ENCODE measurements around the gene PRKCE. TPM values are rescaled to one million over a fixed set of nuclear protein-coding genes. Genes with fewer than 3 reads are reported as not detected.

The PRKCE gene
- total RNA-seq, 1 experiment from 2014 or later, result 17.7 TPM

DNA sequence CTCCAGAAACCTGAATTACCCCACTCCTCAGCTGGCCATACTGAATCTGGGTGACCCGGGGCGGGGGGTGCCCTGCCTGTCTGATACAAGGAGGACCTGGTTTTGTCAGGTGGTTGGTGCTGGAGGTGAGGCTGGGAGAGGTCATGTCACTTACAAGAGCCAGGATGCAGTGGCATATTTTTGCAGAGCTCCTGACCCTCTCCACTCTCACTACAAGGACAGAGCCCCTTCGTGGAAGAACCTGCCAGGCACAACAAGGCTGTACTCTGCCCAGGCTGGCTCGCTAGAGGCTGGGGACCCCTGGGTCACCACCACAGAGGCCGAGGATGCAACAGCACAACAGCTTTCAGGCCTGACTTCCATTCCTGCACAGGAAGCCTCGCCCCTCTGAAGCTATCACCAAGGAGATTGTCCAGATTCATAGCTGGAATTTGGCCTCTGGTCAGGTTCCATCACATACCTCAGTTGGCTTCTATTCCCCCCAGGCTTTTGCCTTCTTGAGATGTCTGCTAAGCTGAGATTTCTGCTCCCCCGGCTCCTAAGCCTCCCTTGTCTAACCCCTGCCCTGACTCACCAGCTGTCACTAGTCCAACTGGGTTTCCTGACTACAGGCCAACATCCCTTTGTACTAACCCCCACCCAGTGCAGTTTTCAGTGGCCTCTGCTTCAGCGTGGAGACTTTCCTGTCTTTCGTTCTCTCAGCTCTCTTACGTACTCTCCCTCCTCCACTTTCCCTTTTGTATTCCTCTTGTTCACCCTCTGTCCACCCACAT, 513.2 kb downstream of the PRKCE start:
- peak; percentile 90 for DNase-seq (ENCODE audit: low spot score)

DNA sequence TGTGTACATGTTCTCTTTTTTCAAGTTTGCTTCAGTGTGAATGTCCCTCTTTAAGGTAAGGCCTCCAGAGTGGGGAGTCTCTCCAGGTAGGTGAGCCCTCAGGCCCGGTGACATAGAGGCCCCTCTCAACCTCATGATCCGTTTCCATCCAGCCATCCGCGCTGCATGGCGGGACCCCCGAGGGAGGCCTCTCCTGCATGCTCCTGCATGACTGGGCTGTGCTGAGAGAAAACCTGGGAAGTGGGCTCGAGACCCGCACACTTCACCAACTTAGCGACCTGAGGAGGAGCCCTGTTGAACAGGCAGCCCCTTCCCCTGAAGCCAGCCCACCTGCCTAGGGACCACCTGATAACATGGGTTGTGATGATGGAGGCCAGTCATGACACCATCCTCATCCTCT, 514.4 kb downstream of the PRKCE start:
- no peak for DNase-seq (ENCODE audit: low spot score)

DNA sequence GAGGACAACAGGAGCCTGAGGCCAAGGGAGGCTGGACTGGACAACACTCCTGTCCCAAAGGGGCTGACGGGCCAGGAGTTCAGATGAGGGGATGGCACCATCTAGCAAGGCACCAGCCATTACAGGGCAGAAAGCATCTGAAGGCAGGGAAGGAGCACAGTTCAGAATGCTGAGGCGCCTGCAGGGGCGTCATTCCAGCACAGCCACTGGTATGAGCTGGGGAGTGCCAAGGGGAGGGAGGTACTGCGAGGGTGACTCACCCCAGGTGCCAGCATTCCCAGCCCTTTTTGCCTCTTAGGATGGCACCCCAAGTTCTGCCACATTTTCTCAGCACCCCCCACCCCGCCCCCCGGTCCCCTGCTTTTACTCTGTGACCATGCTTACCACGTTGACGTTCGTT, 515.9 kb downstream of the PRKCE start:
- DNase-seq (ENCODE audit: low spot score), result peak; percentile 65

DNA sequence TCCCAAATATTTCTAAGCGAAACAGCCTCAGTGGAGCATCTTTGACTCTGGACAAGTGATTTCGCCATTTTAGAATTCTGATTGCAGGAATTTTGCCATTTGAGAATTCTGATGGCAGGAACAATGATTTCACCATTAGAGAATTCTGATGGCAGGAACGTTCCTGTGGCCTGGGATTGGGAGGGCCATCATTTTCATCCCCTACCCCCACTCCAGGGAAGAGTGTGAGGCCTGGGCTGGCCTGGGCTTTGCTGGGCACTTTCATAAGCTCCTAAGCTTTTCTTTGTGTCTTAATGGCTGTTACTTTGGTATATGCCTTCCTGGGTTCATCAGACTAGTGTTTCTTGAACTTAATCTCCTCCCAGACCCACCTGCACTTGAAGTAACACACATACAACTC, 516.4 kb downstream of the PRKCE start:
- no peak for DNase-seq (ENCODE audit: low spot score)

DNA sequence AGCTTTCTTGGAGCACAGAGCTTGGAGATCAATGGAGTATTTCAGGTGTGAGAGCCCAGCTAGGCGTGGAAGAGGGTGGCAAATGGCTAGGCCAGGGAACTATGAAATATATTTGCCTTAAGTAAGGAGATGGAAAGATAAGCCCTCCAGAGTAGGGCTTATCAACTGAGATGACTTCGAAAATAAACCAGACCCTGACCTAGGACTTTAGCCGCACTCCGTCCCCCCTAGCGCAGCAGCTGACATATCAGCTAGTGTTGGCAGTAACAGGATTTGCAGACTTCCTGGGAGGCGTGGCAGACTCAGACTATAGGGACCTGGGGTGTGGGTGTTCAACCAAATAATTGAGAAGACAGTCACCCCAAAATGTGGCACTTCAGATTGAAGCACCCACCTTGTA, 518.0 kb downstream of the PRKCE start:
- DNase-seq (ENCODE audit: low spot score), result no peak

DNA sequence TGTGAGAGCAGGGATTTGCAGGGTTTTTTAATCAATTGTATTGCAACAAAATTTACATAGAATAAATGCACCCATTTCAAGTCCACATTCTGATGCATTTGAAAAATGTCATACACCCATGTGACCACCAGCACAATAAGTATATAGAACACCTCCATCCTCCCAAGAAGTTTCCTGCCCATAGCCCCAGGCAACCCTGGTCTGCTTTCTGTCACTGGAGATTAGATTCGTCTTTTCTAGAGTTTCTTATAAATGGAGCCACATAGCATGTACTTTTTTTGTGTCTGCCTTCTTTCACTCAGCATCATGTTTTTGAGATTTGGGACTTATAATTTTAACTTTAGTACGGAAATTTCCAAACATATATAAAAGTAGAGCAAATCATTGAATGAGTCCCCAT, 518.6 kb downstream of the PRKCE start:
- no peak for DNase-seq (ENCODE audit: low spot score)

DNA sequence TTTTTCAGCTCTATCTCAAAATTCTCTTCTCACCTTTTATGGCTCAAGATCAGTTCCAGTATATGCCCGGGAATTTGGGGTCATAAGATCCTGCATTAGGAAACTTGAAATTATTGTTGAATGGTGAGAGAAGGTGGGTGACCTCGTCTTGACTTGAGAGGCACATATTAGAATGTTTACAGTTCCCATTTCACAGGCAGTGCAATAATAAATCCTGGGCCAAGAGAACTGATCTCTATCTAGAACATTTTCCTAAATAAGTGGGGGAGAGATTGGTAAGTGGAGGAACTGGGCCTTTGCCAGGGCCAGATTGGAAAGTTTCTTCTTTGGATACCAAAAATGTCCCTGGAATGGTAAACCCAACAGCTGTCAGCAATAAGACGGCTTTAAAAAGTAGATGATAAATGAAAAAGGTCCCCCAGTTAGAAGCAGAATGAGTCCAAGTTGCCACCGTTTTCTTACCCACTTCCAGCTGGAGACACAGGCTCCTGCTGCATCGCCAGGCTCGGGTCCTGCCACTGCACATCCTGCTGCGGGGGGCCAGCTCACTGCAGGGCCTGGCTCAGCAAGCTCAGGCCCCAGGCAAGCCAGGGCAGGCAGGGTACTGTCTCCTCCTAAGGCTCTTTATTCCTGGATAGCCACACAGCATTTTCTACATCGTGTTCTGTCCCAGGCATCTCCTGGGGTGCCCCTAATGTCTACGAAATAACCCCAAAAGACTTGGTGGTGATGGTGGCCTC, 519.3 kb downstream of the PRKCE start:
- DNase-seq (ENCODE audit: low spot score), result no peak

DNA sequence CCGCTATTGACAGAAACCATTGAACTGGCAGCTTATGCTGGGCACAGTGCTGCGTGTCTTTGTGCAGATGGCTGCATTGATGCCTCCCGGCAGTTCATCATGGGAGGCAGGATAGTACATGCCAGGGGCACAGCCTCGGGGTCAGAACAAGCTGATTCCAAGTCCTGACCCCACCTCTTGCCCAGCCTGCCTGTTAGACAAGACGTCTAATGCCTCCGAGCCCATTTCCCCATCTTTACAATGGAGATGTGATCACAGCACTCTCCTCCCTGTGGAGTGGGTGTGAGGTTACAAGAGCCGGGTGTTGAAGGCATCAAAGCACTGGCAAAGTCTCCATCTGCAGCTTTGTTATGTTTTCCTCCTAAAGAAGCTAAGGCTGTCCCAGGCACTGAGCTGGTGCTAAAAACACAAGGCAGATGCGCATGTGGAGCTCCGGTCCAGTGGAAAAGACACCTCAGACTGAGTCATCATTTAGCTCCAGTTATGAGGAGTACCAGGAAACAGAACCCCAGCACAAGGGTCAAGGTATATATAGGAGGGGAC, 520.0 kb downstream of the PRKCE start:
- DNase-seq (ENCODE audit: low spot score), result peak; percentile 75

DNA sequence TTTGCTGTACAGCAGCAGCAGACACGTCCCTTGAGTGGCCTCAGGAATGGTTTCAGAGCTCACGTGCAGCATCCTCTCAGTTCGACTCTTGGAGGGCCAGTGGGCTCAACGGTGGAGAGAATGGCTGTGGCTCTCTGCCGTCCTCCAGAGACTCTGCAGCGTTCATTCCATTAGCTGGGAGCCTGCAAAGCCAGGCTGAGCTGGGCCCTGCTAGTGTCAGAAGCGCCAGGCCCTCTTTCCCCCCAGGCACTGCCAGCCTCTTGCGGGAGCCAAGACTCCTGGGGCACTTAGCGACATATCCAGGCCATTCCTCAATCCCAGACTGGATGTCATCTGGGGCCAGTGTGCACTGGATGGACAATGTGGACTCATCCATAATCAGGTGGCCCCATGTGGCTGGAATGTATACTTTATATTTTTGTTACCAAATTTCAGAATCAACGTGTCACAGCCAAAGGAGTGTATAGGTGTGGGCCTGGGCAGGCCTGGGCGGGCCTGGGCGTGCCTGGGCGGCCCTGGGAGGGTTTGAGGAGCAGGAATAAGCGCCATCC, 520.6 kb downstream of the PRKCE start:
- no peak for DNase-seq (ENCODE audit: low spot score)

DNA sequence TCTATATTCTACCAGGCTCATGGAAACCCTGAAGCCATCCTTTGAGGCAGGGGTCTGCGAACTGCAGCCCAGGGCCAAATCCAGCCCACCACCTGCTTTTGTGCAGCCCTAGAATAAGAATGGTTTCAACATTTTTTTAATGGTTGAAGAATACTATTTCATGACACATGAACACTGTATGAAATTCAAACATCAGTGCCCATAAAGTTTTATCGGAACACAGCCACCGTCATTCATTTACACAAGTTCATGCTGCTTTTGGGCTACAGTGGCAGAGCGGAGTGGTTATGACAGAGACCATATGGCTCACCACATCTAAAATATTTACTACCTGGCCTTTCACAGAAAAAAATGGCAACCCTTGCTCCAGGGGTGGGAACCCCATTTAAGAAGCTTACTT, 521.6 kb downstream of the PRKCE start:
- DNase-seq (ENCODE audit: low spot score), result no peak

DNA sequence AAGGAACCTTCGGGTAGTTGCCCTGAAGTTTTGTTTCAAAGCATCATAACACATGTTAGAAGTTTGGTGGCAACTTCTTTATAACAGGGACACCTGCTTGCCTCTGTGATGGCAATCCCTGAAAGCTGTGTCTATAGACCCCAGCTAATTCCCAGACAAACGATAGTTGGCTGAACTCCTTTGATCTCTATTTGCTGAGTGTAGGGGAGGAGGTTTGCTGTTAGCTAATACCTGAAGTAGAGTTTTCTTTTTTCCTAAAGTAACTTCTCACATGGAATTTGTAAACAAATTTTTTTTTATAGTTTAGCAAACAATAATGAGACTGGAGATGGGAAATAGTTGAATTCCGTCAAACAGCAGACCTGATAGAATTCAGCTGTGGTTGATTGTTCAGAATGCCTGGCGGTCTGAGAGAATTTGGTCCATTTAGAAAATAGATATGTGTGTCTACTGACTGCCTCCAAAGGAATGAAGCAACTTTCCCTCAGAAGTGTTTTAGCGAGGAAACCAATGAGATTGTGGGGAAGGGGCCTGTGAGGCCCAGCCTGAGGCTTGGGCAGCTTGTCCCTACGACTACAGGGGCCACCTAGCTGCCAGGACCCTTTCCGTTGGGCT, 522.3 kb downstream of the PRKCE start:
- no peak for DNase-seq (ENCODE audit: low spot score)

DNA sequence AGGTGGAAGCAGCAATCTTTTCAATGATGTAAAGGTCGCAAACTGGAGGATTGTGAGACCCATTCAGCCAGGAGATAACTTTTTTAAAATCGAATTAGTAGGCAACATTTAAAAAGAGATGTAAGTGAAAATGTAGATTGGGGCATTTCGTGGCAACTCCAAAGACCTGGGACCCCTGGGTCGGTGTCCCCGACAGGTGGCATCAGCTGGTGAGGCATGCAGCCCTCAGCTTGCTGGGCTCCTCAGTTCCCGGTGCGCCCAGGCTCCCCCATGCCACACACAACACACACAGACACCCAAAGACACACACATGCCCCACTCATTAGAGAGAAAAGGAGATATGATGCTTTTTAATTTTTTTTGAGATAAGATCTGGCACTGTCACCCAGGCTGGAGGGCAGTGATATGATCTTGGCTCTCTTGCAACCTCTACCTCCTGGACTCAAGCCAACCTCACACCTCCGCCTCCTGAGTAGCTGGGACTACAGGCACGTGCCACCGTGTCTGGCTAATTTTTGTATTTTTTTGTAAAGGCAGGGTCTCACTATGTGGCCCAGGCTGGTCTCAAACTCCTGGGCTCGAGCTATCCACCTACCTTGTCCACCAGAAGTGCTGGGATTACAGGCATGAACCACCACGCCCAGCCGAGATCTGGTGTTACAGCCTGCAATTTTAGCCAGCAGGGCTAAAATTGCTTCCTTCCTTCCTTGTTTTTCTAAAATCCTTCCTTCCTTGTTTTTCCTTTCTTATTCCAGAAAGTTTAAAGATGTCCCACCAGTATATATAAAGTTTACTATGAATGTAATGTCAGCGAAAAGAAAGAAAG, 523.1 kb downstream of the PRKCE start:
- DNase-seq (ENCODE audit: low spot score), result no peak

DNA sequence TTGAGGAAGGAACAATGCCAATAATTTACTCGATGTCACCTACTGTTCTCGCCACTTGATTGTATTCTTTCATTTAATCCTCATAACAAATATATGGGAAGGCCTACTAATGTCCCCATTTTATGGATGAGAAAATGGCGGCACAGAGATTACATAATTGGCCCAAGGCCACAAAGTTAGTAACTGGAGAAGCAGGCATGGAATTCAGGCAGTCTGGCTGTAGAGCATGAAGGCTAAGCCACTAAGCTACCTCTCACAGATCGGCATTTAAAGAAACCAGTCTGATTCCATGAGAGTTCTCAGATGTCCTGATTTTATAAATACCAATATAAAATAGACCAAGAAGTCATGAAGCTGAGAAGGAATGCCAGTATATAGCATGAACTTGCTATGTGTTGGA, 523.9 kb downstream of the PRKCE start:
- peak; percentile 51 for DNase-seq (ENCODE audit: low spot score)

DNA sequence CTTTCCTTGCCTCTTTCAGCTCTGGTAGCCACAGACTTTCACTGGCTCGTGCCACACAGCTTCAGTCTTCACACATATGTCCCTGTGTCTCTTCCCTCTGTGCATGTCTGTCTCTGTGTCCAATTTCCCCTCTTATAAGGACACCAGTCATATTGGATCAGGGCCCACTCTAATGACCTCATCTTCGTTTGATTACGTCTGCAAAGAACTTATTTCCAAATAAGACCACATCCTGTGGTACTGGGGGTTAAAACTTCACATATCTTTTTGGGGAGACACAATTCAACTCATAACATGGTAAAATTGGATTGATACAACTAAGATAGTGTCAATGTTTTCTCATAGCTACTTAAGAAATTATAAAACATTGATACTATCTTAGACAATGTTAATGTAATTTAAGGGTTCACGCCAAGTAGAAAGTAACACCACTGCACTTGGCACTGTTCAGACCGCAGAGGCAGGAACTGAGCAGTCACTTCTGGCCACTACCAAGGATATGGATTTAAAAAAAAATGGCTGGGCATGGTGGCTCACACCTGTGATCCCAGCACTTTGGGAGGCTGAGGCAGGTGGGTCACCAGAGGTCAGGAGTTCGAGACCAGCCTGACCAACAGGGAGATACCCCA, 526.1 kb downstream of the PRKCE start:
- DNase-seq (ENCODE audit: low spot score), result no peak

DNA sequence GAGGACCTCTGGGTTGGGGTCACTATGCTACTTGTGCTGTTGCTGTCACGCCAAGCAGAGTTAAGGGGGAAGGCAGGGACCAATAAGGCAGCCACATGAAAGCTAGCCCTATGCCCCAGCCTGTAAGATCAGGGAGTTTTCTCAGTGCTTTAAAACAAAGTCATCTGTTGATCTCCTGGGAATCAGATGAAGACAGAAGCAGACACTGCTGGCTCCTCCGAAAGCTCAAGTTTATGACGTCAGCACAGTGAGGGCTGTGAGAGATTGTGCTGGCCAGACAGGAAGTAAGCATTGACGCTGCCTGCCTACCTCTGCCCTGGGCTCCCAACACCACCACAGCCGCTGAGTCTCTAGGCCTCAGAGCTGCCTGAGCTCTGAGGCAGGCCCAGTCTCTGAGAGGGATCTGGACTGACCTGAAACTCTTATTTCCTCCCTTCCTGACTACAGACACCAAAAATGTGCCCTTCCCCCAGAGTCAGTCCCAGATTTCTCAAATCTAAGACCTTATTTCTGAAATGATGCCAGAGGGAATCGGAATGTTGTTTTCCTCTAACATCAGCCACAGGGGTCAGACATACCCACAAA, 527.7 kb downstream of the PRKCE start:
- DNase-seq (ENCODE audit: low spot score), result peak; percentile 50

DNA sequence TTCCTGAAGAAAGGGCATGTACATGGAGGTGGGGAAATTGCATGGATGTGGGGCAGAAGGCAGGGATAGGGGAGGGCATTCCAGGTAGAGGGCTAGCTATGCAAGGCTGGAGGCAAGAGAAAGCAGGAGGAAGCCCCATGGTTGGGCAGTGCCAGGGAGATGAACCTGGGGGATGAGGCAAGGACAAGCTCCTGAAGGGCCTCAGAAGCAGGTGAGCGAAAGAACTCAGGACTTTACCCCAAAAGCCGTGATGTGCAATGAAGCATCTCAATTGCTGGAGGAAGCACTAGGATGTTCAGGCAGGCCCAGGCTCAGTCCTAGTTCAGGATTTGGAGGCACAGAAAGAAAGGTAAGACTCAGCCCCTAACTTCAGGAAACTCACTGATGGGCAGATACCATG, 528.7 kb downstream of the PRKCE start:
- no peak for DNase-seq (ENCODE audit: low spot score)

DNA sequence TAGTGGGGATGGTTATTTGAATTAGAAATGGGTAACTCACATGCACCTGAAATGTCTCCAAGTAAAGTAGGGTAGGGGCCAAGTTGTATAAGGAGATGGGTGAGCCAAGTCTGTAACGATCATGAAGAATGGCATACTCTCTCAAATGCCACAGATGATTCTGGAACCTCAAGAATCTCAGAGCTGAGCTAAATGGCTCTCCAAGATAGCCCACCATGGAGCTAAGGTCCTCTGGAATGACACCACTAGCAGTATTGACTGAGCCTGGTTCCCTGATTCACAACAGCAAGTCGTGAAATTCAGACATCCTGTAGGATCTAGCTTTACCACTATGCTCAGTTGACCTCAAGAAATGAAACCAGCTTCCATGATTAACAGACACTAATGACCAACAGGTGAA, 529.8 kb downstream of the PRKCE start:
- DNase-seq (ENCODE audit: low spot score), result no peak

DNA sequence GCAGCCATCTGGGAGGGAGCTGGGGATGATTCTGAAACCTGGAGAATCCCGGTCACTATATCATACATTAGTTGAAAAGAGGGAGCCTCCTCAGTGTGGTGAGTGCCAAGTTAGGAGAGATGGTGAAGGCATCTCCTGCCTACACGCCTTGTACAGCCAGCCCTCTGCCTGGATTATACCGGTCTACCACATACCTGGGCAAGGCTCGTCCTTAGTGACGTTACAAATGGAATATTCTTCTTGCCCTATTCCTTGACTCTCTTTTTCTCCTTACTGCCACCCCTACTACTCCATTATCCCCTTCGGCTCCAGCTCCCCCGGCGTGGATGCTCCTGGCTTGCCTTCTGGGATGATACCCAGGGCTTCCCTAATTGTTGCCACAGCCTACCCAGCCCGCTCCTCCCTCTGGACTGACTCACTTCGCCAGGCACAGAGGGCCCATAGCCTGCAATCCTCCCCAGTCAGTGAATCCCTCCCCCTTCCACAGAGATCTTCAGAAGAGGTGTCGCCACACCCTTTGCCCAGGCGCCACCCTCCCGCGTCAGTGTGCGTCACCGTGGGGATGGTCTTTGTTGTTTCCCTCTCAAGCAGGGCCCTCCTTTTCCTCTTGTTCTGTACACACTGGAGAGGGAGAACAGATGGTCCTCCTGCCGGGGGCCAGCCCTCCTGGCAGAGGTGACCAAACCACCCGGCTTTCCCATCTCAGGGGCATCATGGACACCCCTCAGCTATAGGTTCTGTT, 530.5 kb downstream of the PRKCE start:
- no peak for DNase-seq (ENCODE audit: low spot score)

DNA sequence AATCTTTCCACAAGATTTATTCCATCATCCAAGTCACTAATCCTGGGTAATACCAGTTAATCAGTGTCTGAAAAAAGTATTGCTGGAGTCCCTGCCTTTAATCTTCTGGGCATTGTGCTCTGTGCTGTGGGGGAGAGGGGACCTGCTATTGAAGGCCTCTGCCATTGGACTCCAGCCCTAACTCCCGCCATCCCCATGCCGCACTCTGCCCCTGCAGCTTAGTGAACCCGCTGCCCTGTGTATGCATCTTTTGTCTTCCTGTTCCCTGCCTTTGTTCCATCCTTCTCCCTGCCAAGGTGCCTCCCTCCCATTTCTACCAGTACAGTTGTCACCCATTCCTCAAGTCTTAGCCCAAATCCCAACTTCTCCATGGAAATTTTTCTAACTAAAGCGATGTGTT, 532.0 kb downstream of the PRKCE start:
- DNase-seq (ENCODE audit: low spot score), result no peak
